Duodenal mucosa (tissue), 2 donors: ENCODE data around the gene BRMS1.

Experiments
- H3K27ac ChIP-seq: one replicate; pipeline ENCODE4 v1.7.0; 2013; ENCODE audit warnings: low read depth, low read length
- H3K27me3 ChIP-seq, 2 donors: one replicate each; pipeline ENCODE4 v1.7.0; 2013; ENCODE audit warnings: low read length in 2 of 2, control low read depth in 1 of 2; ENCODE audit not compliant: insufficient read depth in 2 of 2, control insufficient read depth in 1 of 2
- H3K36me3 ChIP-seq, 2 donors: one replicate each; pipeline ENCODE4 v1.7.0; 2013; ENCODE audit warnings: low read length in 2 of 2, control low read depth in 1 of 2; ENCODE audit not compliant: insufficient read depth in 2 of 2, control insufficient read depth in 1 of 2
- H3K4me1 ChIP-seq, 2 donors: one replicate each; pipeline ENCODE4 v1.7.0; 2013; ENCODE audit warnings: low read length in 2 of 2, control low read depth in 1 of 2; ENCODE audit not compliant: insufficient read depth in 2 of 2, control insufficient read depth in 1 of 2
- H3K4me3 ChIP-seq, 2 donors: one replicate each; pipeline ENCODE4 v1.7.0; 2013; ENCODE audit warnings: low read length in 2 of 2, low read depth in 1 of 2
- H3K9ac ChIP-seq, 2 donors: one replicate each; pipeline ENCODE4 v1.7.0; 2013; ENCODE audit warnings: low read length in 2 of 2, low read depth in 1 of 2
- H3K9me3 ChIP-seq, 2 donors: one replicate each; pipeline ENCODE4 v1.7.0; 2013; ENCODE audit warnings: low read length in 2 of 2, control low read depth in 1 of 2; ENCODE audit not compliant: control insufficient read depth in 1 of 2

Gene BRMS1

DNA sequence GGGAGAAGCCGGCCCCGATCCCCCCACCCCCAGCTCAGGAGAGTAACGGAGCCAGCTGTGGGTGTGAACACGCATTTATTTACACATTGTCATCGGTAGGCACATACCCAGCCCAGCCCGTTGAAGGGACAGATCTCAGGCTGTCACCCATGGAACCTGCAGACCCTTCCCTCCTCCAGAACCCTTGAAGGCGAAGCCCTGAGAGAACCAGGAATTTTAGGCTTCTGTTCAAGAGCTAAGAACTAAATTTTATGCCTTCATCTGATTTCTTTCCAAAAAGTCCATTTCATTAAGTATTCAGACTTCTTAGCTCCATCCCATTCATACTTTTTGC is 379 bp upstream of the BRMS1 start:
- H3K4me3 ChIP-seq: peak overlapping the region; percentile 97 to 98

GRCh38 chr11:66343176-66343575 is 1.7 kb downstream of the BRMS1 start:
- Histone ChIP-seq H3K4me3 (no peak overlapping the region), H3K9ac (no peak overlapping the region), H3K36me3 (peaks cover 27 to 41% of the 10 kb centered on the region in 2 donors), H3K27me3 (no peaks in the 10 kb centered on the region), H3K9me3 (no peaks in the 10 kb centered on the region), H3K4me1 (peaks cover 33 to 36% of the 10 kb centered on the region in 2 donors), H3K27ac (no peak overlapping the region)

More for the DNA sequence above, 379 bp upstream of the BRMS1 start:
- H3K27me3 ChIP-seq: no peaks in the 10 kb centered on the region
- peak overlapping the region; percentile 36 for H3K27ac ChIP-seq
- H3K9me3 ChIP-seq: no peaks in the 10 kb centered on the region
- peaks cover 33 to 43% of the 10 kb centered on the region in 2 donors for H3K4me1 ChIP-seq
- H3K9ac ChIP-seq: peak overlapping the region; percentile 99 to 100
- H3K36me3 ChIP-seq: peaks cover 18 to 21% of the 10 kb centered on the region in 2 donors

DNA sequence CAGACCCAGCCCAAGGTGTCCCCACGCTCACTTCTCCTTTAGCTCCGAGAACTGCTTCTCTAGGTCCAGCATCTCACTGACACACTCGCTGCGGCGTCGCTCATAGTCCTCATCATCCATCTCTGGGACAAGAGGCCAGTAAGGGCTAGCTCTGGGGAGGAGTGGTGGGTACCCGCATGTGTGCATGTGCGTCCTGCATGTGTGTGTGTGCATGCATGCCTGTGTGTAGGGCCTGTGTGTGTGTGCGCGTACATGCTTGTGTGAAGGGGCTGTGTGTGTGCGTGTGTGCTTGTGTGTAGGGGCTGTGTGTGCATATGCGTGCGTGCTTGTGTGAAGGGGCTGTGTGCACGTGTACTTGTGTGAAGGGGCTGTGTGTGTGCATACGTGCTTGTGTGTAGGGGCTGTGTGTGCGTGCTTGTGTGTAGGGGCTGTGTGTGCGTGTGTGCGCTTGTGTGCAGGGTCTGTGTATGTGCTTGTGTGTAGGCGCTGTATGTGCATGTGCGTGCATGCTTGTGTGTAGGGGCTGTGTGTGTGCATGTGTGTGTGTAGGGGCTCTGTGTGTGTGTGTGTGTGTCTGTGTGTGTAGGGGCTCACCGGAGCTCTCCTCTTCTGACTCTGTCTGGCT is 3.3 kb downstream of the BRMS1 start:
- H3K27me3 ChIP-seq: no peaks in the 10 kb centered on the region
- H3K4me1 ChIP-seq: peaks cover 33 to 36% of the 10 kb centered on the region in 2 donors
- H3K27ac ChIP-seq: no peak overlapping the region
- no peaks in the 10 kb centered on the region for H3K9me3 ChIP-seq
- peaks cover 27 to 49% of the 10 kb centered on the region in 2 donors for H3K36me3 ChIP-seq
- no peak overlapping the region for H3K9ac ChIP-seq
- no peak overlapping the region for H3K4me3 ChIP-seq

GRCh38 chr11:66340596-66341501 is 4.1 kb downstream of the BRMS1 start:
- peaks cover 27 to 49% of the 10 kb centered on the region in 2 donors for H3K36me3 ChIP-seq

DNA sequence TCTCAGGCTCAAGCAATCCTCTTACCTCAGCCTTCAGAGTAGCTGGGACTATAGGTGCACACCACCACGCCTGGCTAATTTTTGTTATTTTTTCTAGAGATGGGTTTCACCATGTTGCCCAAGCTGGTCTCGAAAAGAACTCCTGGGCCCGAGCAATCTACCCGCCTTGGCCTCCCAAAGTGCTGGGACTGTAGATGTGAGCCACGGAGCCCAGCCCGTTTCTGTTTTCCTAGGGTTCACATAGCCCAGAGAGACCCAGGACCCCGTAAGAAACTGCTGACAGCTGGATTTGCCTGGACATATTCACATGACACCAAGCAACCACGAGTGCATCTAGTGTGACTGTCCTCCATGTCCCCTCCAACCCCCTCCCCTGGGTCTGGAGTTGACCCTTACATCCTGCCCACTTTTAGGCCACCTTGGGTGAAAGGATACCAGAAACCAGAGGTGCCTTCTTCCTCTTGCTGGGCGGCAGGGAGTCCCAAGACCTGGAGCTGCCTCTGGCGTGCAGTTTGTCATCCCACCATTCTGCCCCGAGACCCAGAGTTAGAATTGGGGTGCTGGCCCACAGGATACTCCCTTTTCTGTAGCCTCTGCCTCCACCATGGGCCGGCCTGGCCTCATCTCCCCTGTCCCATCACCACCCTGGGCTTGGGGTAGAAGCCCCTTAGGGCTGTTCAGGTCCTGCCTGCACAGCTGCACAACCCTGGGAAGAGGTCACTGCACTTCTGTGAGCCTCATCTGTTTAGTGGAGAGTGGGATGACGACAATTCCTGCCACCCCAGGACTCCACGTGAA is 5.0 kb downstream of the BRMS1 start:
- peaks cover 27 to 49% of the 10 kb centered on the region in 2 donors for H3K36me3 ChIP-seq
- peaks cover 32% of the 10 kb centered on the region in 2 donors for H3K4me1 ChIP-seq
- no peak overlapping the region for H3K9ac ChIP-seq

More at GRCh38 chr11:66340596-66341501, 4.1 kb downstream of the BRMS1 start:
- no peak overlapping the region for H3K4me3 ChIP-seq
- H3K9me3 ChIP-seq: no peaks in the 10 kb centered on the region
- no peak overlapping the region for H3K27ac ChIP-seq
- H3K9ac ChIP-seq: no peak overlapping the region
- peaks cover 32 to 33% of the 10 kb centered on the region in 2 donors for H3K4me1 ChIP-seq
- H3K27me3 ChIP-seq: no peaks in the 10 kb centered on the region

GRCh38 chr11:66339162-66339675 is 5.7 kb downstream of the BRMS1 start:
- H3K9ac ChIP-seq: no peak overlapping the region
- H3K36me3 ChIP-seq: peaks cover 27 to 49% of the 10 kb centered on the region in 2 donors
- no peaks in the 10 kb centered on the region for H3K9me3 ChIP-seq

More for the DNA sequence above, 5.0 kb downstream of the BRMS1 start:
- Histone ChIP-seq H3K9me3 (no peaks in the 10 kb centered on the region), H3K27me3 (no peaks in the 10 kb centered on the region), H3K4me3 (no peak overlapping the region), H3K27ac (no peak overlapping the region)

DNA sequence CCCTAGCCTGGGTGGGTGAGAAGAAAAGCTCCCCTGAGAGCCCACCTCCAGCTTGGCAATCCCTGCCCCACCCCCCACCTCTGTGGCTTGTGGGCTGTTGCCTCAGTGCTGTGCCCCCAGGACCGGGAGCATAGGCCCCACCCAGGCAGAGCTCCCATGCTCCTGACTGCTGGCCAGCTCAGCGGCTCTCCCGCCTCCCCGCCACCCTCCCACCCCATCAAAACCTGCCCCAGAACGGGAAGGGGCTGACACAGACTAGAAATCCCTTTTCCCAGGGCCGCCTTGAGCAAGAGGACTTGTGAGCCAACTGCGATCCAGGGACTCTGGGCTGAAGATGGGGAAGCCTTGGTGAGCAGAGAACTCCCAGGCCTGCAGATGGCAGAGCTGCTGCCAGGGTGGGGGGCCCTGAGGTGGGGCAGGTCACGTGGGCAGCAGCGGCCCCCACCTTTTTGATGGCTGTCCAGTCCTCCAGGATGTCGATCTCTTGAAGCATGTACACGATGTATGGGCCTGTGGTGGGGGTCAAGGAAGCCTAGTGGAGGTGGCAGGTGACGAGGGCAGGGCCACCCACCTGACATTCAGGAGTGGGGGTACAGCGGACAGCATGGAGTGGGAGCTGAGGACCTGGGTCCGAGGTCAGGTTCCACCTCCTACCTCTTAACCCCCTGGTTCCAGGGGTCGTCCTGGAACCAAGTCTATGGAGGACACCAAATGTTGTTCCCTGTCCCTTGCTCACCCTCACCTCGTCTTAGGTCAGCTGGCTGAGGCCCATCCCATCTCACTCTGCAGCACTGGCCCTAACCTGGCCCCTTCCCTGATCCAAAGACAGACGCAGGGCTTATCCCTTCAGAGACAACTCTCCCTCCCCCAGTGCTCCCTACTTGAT is 6.4 kb downstream of the BRMS1 start:
- H3K36me3 ChIP-seq: peaks cover 25 to 51% of the 10 kb centered on the region in 2 donors

More at GRCh38 chr11:66339162-66339675, 5.7 kb downstream of the BRMS1 start:
- no peak overlapping the region for H3K27ac ChIP-seq
- H3K4me3 ChIP-seq: no peak overlapping the region
- H3K4me1 ChIP-seq: peaks cover 28 to 31% of the 10 kb centered on the region in 2 donors
- no peaks in the 10 kb centered on the region for H3K27me3 ChIP-seq

GRCh38 chr11:66337103-66337899 is 7.6 kb downstream of the BRMS1 start:
- Histone ChIP-seq H3K27ac (peak overlapping the region; percentile 59), H3K27me3 (no peaks in the 10 kb centered on the region), H3K4me1 (peaks cover 19% of the 10 kb centered on the region in 2 donors), H3K36me3 (peaks cover 21 to 62% of the 10 kb centered on the region in 2 donors), H3K9me3 (no peaks in the 10 kb centered on the region), H3K4me3 (peak overlapping the region in 1 of 2 donors; percentile 82), H3K9ac (peak overlapping the region in 1 of 2 donors; percentile 57)

More for the DNA sequence above, 6.4 kb downstream of the BRMS1 start:
- H3K27me3 ChIP-seq: no peaks in the 10 kb centered on the region
- no peak overlapping the region for H3K4me3 ChIP-seq
- H3K4me1 ChIP-seq: peaks cover 21 to 24% of the 10 kb centered on the region in 2 donors
- H3K27ac ChIP-seq: no peak overlapping the region
- H3K9ac ChIP-seq: no peak overlapping the region
- H3K9me3 ChIP-seq: no peaks in the 10 kb centered on the region
